Activated CD4-positive, alpha-beta T cell treated with anti-CD3 and anti-CD28 coated beads, Interleukin-2, amount 50 U/mL, for 4 hours (primary cell): ENCODE results near the gene NUDT13.

ENCODE experiments used
- DNase-seq, 2 experiments: peaks; one replicate each; pipeline ENCODE4 v3.0.0-alpha.2; 2020

Gene NUDT13

DNA sequence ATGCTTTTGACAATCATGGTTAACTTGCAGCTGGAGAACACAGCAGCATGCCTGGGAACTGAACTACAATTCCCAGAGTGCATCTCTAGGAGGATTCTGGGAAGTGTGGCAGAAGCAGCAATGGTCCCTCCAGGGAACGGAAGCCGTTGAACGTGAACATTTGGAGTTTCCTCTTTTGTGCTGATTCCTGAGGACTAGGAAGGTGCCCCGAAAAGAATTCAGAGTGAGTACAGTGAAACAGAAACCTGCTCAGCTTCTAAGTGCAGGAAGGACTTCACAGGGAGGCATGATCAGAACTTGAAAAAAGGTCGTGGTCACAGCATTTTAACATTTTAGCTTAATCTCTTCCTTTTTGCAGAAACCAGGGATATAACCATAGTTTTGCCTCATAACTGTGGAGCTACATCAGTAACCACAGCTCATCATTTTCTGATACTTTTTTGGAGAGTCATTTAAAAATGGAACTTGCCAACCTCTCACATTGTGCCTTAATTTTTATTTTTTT, at the start of gene NUDT13:
NUDT13 (plus strand) TSS at position 111 of the 505 bp plus-strand sequence. CDS start 3,911 bp downstream, outside the sequence.
- peak; percentile 22 to 29 for DNase-seq

DNA sequence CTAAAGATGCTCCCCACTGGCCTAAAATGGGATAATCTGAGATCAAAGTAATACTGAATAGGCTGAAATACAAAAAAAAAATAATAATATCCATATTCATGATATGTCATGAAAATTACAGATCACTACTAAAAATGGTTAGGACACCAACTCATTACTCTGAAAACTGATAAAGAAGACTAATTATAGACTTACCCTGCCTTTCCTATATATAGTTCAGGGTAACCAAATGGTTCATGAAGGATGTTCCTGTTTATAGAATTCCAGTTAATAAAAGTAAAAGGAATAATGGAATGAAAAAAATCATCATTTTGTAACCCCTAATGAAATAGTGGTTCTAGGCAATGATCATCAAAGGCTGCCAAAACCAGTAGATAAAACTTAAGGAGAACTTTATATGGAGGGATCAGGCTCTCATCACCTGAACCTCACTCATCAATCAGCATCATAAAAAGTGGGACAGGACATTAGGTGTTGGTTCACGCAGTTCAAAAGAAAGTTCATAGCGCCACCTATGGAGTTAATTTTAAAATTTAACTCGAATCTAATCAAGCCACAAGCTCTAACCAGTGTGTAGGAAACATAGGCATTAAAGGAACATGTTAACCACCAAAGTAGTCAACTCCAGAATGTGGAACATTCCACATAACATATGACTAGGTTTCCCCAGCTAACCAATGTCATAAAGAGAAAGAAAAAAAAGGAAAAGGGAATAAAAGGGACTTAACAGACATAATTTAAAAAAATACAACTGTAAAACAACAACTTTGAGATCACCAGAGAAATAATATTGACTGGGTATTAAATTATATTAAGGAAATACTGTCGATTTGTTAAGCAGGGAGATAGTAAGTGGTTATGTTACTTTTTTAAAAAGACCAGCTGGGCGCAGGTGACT, 49.3 kb upstream of the NUDT13 start:
- DNase-seq = no peak

DNA sequence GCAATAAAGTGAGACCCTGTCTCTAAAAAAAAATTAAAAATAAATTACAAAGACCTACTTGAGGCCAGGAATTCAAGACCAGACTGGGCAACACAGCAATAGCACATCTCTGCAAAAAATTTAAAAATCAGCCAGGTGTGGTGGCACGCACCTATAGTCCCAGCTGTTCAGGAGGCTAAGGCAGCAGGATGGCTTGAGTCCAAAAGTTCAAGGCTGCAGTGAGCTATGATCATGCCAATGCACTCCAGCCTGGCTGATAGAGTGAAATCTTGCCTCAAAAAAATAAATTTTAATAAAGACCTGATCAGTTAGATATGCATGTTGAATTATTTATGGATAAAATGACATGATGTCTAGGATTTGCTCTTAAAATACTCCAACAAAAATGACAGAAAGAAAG, 48.5 kb upstream of the NUDT13 start:
- no peak for DNase-seq

DNA sequence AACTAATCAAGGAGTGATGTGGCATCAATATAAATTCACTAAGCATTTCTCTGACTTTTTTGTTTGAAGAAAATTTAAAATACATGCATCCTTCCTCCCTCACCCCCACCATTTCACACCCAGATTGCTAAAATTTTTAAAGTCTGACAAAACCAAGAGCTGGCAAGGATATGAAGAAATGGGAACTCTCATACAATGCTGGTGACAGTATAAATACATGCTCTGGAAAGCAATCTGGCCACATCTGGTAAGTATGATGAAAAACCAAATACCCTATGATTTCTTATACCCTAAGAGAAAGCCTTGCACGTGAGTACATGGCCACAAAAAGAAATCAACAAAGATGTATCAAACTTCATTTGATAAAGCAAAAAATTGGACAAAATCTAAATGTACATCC, 44.8 kb upstream of the NUDT13 start:
- no peak for DNase-seq

DNA sequence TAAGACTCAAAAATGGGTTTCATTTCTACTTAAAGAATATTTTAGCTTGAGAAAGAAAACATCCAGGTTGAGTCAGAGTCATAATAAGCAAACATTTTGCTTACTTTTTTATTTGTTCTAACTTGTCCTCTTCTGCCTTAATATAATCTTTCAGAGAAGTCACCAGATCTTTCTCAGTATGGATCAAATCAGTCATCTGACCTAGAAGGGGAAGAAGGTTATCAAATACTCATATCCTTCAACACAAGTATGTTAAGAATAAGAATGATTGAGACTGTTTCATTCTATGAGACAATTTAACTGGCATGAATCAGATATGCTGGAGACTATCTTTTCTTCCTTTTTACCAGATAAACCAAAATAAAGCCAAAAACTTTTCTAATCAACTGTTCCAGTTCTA, 36.6 kb upstream of the NUDT13 start:
- DNase-seq = no peak

DNA sequence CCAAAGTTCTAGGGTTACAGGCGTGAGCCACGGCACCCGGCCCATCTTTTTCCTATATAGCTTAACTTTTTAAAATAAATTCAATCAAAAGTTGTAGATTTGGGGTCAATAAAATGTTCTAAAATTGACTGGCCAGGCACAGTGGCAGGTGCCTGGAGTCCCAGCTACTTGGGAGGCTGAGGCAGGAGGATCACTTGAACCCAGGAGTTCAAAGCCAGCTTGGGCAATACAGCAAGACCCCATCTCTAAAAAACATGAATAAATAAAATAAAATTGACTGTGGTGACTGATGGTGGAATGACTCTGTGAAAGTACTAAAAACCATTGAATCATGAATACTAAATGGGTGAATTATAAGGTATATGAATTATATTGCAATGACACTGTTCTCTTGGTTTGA, 34.4 kb upstream of the NUDT13 start:
- no peak for DNase-seq

DNA sequence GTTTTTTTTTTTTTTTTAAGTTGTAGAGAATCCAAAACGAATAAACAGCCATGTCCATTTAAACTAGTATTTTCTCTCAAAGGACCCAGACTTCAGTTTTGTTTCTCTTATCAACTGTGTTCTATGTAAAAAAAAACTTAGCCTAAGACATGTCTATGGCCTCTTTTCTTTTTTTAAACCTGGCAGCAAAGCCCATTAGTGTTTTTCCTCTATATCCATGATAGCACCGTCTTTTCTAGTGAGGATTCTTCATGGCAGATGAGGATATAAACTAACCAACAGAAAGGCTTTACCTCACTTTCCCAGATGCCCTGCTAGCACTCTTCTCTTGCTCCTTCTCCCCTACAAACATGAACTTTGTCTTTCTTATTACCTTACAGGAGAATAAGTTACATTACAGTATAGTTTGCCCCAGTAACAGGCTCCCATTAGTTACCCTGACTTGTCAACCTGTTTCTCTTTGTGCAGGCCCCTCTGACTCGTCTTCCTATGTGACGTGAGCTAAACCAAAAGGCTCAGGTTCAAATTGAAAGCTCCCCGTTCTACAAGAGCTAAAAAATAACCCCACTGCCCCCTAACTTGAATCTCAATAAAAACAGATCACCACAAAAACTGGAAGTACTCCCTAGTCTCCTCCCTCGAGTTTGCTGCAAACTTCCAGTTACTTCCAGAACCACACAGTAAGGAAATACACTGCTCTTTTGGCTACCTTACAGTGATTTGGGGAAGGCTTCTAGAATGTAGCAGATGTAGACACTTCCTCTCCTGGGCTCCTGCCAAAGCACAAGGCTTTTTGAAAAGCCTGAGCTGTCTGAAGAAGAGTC, 33.7 kb upstream of the NUDT13 start:
- no peak for DNase-seq

DNA sequence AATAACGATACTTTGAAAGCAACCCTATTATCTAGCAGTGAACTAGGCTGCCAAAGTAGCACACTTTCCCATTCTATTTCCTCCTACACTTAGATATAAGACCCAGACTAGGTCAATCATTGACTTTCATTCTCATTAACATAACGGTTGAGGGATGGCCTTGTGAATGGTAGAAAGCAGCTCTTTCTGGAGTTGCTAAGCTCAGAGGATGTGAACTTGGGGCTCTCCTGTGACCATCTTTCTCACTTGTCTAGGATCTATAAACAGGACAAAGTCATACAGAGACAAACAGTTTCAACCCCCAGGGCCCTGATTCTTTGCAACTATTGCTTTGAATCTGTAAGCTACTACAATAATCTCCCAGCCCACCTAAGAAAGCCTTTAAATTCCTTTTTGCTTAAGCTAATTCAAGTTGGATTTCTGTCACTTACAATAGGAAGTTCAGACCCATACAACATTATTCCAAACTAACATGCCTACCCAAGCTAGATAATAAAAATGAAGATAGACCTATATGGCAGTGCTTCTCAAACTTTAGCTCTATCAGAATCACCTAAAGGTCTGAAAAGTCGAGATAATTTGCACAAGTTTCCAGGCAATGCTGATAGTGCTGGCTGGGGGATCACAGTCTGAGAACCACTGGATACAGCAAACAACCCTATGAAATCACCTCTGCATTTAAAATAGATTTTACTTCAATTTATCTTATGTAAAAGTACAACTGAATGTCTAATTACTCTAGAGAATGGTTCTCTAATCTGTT, 30.3 kb upstream of the NUDT13 start:
- no peak for DNase-seq

DNA sequence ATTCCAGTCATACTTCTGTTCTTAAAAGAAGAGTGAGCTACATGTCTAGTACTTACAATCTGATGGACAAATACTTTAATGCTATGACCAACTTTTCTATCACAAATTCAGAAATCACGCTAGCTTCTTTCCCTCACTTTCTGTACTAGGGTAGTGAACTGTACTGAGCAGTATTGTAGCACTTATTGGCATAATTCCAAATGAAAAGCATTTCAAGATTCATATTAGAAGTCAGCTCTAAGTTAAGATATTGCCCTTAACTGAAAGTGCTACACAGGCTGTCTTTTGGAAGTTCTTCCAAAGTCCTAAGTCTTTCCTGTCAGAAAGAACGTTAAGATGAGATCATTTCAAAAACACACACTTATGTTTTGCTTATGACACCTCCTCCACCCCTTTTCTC, 27.0 kb upstream of the NUDT13 start:
- DNase-seq = no peak

DNA sequence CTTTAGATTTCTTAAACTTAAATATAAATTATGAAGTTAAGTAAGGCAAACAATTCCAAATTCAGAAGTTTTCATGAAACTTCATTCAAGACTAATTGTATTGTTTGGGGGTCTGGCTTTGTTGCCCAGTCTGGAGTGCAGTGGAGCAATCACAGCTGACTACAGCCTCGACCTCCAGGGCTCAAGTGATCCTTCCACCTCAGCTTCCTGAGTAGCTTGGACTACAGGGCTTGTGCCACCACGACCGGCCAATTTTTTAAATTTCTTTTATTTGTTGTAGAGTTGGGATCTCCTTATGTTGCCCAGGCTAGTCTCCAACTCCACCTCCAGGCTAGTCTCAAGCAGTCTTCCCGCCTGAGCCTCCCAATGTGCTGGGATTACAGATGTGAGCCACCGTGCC, 26.0 kb upstream of the NUDT13 start:
- DNase-seq = no peak

DNA sequence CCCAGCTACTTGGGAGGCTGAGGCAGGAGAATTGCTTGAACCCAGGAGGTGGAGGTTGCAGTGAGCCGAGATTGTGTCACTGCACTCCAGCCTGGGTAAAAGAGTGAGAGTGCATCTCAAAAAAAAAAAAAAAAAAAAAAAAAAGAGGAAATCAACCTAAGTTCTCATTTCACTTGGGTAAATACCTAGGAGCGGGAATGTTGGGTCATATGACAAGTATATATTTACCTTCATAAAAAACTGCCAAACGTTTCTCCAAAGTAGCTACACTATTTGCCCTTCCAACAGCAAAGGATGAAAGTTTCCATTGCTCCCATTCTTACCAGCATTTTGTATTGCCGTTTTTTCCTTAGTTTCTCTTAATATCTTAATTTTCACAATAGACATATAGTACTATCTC, 23.4 kb upstream of the NUDT13 start:
- no peak for DNase-seq

DNA sequence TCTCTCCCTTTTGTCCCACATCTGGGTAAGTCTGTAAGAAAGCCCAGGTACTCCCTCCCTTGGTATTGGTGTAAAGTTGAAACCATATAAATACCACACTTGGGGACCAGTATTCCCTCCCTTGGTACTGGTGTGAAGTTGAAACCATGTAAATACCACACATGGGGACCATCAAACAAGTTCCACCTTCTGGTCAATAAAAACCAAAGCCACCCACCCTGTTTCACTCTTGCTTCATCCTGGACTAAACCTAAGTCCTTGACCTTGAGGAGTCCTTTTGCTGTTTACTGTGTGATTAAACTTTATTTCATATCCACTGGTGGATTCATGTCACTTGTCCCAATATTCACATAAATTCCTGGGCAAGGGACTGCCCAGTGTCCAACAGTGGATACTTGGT, 22.0 kb upstream of the NUDT13 start:
- no peak for DNase-seq

DNA sequence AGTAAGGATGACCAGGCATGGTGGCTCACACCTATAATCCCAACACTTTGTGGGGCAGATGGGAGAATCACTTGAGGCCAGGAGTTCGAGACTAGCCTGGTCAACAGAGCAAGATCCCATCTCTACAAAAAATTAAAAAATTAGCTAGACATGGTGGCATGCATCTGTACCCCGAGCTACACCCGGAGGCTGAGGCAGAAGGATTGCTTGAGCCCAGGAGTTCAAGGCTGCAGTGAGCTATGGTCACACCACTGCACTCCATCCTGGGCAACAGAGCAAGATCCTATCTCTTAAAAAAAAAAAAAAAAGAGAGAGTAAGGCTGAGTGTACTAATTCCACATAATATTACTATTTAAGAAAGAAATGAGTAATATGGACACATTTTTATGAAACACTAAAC, 17.4 kb upstream of the NUDT13 start:
- DNase-seq = no peak

DNA sequence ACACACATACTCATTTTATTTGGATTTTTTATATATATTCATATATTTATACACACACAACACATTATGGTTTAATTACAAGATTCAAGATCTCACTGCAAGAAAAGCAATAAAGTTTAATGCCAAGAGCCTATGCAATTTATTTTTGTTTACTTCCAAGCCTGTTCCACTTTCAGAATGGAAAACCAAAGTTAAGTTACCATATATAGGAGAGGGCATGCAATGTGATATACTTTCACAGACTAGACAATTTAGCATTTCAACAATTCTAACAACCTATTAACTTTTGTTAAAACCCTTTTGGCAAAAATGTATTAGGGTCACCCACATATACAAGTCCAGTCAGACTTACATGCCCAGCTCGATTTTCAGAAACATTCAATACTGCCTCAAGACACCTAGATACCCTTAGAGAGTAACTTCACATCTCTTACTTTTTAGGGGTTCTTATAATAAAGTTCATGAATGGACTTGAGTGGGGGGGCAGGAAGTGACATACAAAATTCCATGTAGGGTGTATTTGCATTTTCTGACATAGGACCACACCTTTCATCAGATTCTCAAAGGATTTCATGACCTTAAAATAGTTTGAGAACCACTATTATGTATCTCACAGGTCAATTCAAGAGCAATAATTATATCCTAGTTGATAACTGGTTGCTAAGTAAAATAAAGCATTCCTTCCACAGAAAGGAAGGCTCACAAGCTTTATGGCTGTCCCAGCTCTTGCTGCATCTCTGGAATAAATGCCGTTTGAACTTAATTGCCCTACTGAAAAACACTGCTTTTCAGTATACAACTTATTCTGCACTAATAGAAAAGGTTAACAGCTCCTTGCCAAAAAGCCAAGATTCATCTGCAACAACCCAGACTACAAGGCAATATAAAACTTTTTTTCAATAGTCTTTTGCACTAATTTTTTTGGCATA, 16.1 kb upstream of the NUDT13 start:
- no peak for DNase-seq

DNA sequence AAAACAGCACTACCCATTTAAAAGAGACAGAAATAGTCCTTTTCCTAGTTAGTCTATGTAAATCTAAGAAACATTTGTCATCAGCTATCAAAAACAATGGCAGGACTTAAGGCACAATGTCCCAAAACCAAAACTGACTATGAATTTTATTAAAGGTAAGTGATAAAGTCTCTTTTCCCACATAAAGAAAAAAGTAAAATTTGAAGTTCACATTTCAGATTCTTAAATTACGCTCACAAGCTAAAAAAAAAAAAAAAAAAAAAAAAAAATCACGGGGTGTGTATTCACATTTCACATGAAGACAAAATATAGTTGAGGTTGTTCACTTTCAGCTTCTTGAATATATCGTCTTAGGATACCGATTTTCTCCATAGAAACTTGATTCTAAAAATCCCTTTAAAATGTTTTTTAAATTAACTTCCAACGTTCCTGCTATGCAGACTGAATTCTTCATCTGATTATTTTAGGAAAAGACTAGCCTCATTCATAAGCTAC, 15.2 kb upstream of the NUDT13 start:
- no peak for DNase-seq

DNA sequence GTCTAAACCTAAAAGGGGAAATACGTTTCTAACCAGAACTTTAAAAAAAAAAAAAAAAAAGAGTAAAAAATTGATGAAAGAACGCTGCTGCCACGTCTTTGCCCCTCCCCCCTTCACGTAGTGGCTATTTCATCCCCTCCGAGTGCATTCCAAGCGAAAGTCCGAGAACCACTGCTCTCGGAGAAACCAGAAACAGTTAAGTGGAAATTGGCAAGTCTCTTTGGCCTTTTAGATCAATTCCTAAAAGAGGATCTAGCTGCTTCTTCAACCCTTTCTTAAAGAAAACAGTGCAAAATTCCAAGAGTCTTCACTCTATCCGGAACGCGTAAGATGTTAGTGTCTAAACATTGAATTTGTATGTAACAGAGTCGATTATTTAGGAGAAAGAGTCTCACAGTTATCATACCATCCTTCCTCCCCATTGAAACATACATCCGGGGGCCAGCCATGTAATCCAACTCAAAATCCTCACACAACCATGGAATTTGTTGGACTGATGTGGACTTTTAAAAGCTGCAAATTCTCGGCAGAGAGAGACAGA, 14.7 kb upstream of the NUDT13 start:
- peak in 1 of 2 experiments; percentile 11 for DNase-seq

DNA sequence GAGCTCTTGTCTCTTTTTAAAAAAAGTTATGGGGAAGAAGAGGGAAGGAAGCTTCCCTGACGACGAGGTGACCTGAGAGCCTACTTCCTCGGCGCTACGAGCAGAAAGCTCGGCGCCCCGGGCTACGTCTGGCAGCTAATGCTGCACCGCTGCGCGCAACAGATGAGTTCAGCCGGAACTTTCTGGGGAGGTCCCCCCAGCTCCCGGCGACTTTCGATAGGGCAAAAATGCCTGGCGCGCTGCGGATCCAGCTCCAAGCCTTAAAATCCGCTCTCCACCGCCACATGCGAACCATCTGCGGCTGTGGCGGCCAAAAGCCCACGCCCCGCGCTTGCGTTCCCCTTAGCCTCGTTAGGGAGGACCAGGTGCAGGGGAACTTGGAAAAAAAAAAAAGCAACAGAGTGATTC, 14.2 kb upstream of the NUDT13 start:
- DNase-seq = peak; percentile 56 to 61

DNA sequence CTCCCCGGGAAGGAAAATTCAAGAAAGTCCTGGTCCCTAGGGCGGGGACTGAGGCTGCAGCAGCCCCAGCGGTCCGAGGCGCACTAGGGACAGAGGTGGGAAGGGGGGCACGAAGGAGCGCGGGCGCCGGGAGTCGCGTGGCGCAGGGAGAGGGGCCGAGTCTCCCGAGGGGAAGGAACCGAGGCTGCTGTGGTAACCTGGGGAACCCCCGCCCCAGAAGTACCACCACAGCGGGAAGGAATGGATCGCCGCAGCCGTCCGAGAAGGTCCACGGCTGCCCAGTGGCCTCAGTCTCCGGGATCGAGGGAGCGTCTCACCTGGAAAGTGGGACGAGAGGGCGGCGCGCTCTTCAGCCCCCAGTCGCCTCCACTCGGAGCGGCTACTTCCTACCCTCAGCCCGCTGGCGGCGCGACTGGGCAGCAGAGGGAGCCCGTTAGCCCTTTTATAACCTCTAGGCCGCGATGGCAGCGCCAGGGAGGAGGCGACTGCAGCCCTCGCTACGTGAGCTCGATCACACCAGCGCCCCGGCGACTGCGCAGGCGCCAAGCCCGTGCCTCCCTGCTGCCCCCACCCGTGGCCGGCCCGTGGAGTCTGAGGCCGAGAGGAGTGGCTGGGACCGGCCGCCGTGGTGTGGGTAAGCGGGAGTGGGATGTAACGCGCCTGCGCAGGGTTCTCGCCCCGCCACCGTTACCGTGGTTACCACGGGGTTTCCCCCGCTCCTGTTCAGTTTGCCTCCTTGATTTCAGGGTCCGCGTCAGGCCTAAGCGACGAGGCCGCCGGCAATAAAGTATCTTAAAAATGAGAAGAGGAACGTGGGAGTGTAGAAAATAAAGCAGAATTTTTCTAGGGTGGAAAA, 13.6 kb upstream of the NUDT13 start, which contains the start of gene P4HA1:
P4HA1 (minus strand) TSS at position 418 of the 856 bp plus-strand sequence. CDS start 21,983 bp downstream, outside the sequence.
- DNase-seq = peak; percentile 96 to 98

DNA sequence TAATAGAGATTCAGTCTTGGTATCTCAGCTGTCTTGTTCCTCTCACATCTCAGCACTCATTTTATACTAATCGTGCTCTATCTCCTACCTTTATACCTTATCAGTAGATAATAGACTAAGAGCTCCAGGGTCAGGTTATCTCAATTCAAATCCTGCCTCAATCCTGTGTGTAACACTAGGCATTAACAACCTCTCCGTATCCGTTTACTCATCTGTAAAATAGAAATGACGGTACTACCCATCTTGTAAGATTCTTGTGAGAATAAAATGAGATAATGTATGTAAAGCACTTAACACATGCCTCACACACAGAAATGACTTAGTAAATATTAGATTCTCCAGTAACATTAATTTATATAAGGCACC, 13.0 kb upstream of the NUDT13 start:
- DNase-seq = no peak

DNA sequence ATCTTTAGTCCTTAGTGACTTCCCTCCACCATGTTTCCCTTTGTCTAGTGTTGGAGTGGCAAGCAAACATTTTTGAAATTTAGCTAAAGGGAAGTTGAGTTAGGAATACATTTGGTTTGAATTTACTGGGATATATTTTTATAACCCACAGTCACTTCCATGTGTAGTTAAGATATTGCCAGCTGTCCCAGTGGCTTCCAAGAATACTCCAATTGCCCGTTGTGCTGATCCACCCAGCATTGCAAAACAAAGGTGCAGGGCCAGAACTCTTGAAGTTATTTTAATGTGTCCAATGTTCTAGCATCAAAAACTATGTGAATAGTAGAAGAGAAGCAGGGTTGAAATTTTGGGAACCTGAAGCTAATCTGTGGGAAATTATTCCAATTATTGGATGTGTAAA, 11.1 kb upstream of the NUDT13 start:
- DNase-seq = no peak
